ENCODE results near the gene EEIG1. TPM values are rescaled to one million over a fixed set of nuclear protein-coding genes. Genes with fewer than 3 reads are reported as not detected.
A peak's percentile ranks its signal among the peaks of the same experiment; 100 is the strongest.

The EEIG1 gene
- total and polyA plus RNA-seq, 10 of the 15 experiments (the other 5 are each of a cell fraction or from before 2014, with no cell fraction given), result 1.2 to 75.9 (median 9.0) TPM

DNA sequence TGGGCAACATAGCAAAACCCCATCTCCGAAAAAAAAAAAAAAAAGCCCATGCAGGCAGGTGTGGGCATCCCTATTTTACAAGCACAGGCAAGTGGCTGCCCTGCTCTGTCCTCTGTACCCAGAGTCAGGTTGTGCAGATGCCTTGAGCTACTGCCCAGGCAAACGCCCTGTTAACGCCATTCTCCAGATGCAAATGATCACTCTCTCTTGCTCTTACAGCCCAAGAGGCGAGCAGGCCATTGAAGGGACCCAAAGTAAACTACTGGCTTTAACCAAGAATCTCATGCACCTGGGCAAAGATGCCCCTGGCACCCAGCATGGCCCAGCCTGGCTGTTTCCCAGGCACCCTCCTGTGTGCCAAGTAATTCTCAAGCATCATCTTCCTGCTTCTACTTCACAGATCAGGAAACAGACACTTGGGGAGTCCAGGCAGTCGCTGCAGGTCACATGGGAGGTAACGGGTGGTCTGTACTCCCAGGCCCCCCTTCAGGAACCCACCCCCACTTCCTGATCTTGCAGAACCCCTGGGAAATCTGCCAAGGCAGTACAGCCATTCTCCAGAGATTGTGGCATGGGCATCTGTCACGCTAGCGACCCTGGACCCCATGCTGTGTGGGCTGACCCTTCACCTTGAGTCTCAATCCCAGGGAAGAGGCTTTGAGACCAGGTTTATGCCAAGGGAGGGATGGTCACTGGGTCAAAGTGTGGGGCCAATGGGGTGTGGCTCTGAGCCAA is 14.2 kb downstream of the EEIG1 start:
- CTCF ChIA-PET, result interaction anchor here (1.7 kb wide), 1 partner anchor 12 kb away, joined by 5 read pairs; no protein-coding TSS in a partner anchor
- ATAC-seq (no peak), FAIRE-seq (no peak), DNase-seq (ENCODE audit: low read depth, low spot score) (no peak)
- Histone ChIP-seq H3K79me2 (ENCODE audit: control insufficient read depth, insufficient read depth, low read length) (peaks cover 21% of the 10 kb centered on the region), H3K9ac (ENCODE audit: control insufficient read depth, insufficient read depth, low read length) (no peak overlapping the region), H3K4me2 (ENCODE audit: control insufficient read depth, insufficient read depth) (no peak overlapping the region), H3K36me3 (ENCODE audit: control insufficient read depth in 2 of 2, insufficient read depth in 2 of 2, low read length in 1 of 2) (peaks cover 0 to 2% of the 10 kb centered on the region in 2 experiments; a peak in 3 of 4 replicates), H3K9me3 (replicated peaks; ENCODE audit: control insufficient read depth, insufficient read depth, low read length) (no peaks in the 10 kb centered on the region), H3K27ac (ENCODE audit: control insufficient read depth, insufficient read depth) (no peak overlapping the region), H4K20me1 (ENCODE audit: control insufficient read depth, insufficient read depth) (peaks cover 10% of the 10 kb centered on the region), H3K27me3 (replicated peaks in 1 of 2; ENCODE audit: control insufficient read depth in 2 of 2, insufficient read depth in 2 of 2, low read length in 1 of 2) (no peaks in the 10 kb centered on the region), H3K4me3 (no peak overlapping the region), H3K4me1 (ENCODE audit: control insufficient read depth, insufficient read depth, low read length) (peaks cover 41% of the 10 kb centered on the region), H2AFZ (ENCODE audit: control insufficient read depth, low read depth, low read length) (no peak overlapping the region)
- in situ Hi-C loops (cut with MboI), result loop anchor here (10.0 kb wide), 1 partner anchor 68 kb away; no protein-coding TSS in a partner anchor
- RAD21 ChIA-PET (ENCODE audit: unreplicated experiment), result no interaction called here
- intact Hi-C loops (cut with micrococcal nuclease; ENCODE audit: unreplicated experiment), result no loop called here
- no TSS peak for BruUV-seq (replicated peaks)
- 78% methylated on average over 7 of the region's 8 CpGs for WGBS (ENCODE audit: insufficient coverage, insufficient replicate concordance, low lambda C conversion rate, missing lambda C conversion rate)
- SMC1A ChIA-PET (ENCODE audit: uncharacterized antibody, unreplicated experiment), result no interaction called here
- TF ChIP-seq BRCA1 (IDR thresholded peaks at IDR 0.05; ENCODE audit: low read depth, low read length) (no peak), SP1 (IDR thresholded peaks at IDR 0.05; ENCODE audit: low read depth, low read length) (no peak), POLR2A (IDR thresholded peaks at IDR 0.05; ENCODE audit: low read depth, low read length) (peak; percentile 9; the same call in 1 of the 2 replicates)
- TF ChIP-seq, protein P1, sequence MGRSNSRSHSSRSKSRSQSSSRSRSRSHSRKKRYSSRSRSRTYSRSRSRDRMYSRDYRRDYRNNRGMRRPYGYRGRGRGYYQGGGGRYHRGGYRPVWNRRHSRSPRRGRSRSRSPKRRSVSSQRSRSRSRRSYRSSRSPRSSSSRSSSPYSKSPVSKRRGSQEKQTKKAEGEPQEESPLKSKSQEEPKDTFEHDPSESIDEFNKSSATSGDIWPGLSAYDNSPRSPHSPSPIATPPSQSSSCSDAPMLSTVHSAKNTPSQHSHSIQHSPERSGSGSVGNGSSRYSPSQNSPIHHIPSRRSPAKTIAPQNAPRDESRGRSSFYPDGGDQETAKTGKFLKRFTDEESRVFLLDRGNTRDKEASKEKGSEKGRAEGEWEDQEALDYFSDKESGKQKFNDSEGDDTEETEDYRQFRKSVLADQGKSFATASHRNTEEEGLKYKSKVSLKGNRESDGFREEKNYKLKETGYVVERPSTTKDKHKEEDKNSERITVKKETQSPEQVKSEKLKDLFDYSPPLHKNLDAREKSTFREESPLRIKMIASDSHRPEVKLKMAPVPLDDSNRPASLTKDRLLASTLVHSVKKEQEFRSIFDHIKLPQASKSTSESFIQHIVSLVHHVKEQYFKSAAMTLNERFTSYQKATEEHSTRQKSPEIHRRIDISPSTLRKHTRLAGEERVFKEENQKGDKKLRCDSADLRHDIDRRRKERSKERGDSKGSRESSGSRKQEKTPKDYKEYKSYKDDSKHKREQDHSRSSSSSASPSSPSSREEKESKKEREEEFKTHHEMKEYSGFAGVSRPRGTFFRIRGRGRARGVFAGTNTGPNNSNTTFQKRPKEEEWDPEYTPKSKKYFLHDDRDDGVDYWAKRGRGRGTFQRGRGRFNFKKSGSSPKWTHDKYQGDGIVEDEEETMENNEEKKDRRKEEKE (IDR thresholded peaks at IDR 0.05), result no peak
- POLR2A ChIA-PET, result interaction anchor here (0.6 kb wide), 1 partner anchor 64 kb away, joined by 3 read pairs; no protein-coding TSS in a partner anchor
